Pancreas (tissue), 10 donors: ENCODE data around the gene SMYD3. TPM values are rescaled to one million over a fixed set of nuclear protein-coding genes. Genes with fewer than 3 reads are reported as not detected.
"Not testable (repeated sequence)": the region's sequence is repeated elsewhere in the genome, so short reads cannot be mapped to it uniquely, and the experiment has no call there.

ENCODE experiments used
- ATAC-seq, 4 donors: fragments of 200-7000 bp; cut with Tn5 transposase; one replicate each; pipeline versions ENCODE4 v1.8.0 to v1.9.1; 2020; ENCODE audit warnings: mild to moderate bottlenecking in 4 of 4, moderate library complexity in 4 of 4
- DNase-seq, 6 donors: peaks; one replicate each; pipeline ENCODE4 v3.0.0-alpha.2; 2020
- FAIRE-seq: peaks from 2 replicates; lab custom pipeline; 2012; peaks lifted over from hg19 to GRCh38; lab: Jason Lieb, UNC
- H3K27ac ChIP-seq, 4 donors: fragments of 200-600 bp; sonication (generic); 1 replicate in 3 of 4; 2 replicates in 1 of 4; pipeline versions ENCODE4 v1.5.0 to v1.8.0; 2020
- H3K27me3 ChIP-seq, 4 donors: fragments of 200-600 bp; one replicate each; pipeline ENCODE4 v1.8.0; 2021
- H3K36me3 ChIP-seq, 3 donors: fragments of 200-600 bp; sonication (generic) in 1 of 3; one replicate each; pipeline versions ENCODE4 v1.5.0 to v1.8.0; 2020 to 2021
- H3K4me1 ChIP-seq, 3 donors: fragments of 200-600 bp; one replicate each; pipeline ENCODE4 v1.8.0; 2021
- H3K4me3 ChIP-seq, 4 donors: fragments of 200-600 bp; sonication (generic) in 2 of 4; one replicate each; pipeline versions ENCODE4 v1.5.0 to v1.8.0; 2020 to 2021
- H3K9me3 ChIP-seq, 4 donors: fragments of 200-600 bp; one replicate each; pipeline ENCODE4 v1.8.0; 2021
- WGBS, 2 donors: extraction: QIAGEN DNeasy Blood & Tissue Kit; methylation state at CpG; one replicate each; pipeline ENCODE4 v1.1.7; 2013; 5-methylcytosine and 5-hydroxymethylcytosine counted together
- intact Hi-C, 3 donors: fragments of 100-400 bp; cut with DNase I; formaldehyde crosslinking; loops; one replicate each; pipeline versions ENCODE4 v1.11.1 to v1.14.2; 2022
- polyA plus RNA-seq, 2 donors: library from polyadenylated mRNA; stranded (reverse); fragments of 200-250 nt; gene quantifications; one replicate each; pipeline ENCODE4 v1.2.3, GENCODE V29; 2013
- total RNA-seq, 6 donors: library from RNA; stranded (reverse); fragmentation: NEBNext Ultra II Directional in 4 of 6; extraction: Animal tissue kit (Norgen Biotek cat#: 25700) in 4 of 6; gene quantifications; one replicate each; pipeline versions ENCODE4 v1.2.1 to v1.2.4, GENCODE V29; 2021 to 2023
- TF ChIP-seq, protein P1 (sequence below), 4 donors: fragments of 200-600 bp; sonication (generic) in 3 of 4; IDR thresholded peaks; one replicate each; pipeline versions ENCODE4 v1.5.0 to v1.8.0; 2021; ENCODE audit warnings: antibody characterized with exemption in 4 of 4
- donor health status: healthy with polysubstance abuse.
- donor health status: DM: no; HTN: no; CAD: no; lungs with moderate emphysema.
- donor health status: DM: no; HTN: no; CAD: no.
- donor health status: control.
- donor health status: control.
- donor health status: Bipolar disorder and iron deficiency.
- donor health status: DM: yes; HTN: yes; CAD: no.
- donor health status: DM: no; HTN: no; CAD: no.
- donor health status: DM: no; HTN: no; CAD: no.
- donor health status: DM: yes; HTN: yes; CAD: no.

The SMYD3 gene
- total and polyA plus RNA-seq, 8 donors: 4.6 to 10.5 (median 6.7) TPM

DNA sequence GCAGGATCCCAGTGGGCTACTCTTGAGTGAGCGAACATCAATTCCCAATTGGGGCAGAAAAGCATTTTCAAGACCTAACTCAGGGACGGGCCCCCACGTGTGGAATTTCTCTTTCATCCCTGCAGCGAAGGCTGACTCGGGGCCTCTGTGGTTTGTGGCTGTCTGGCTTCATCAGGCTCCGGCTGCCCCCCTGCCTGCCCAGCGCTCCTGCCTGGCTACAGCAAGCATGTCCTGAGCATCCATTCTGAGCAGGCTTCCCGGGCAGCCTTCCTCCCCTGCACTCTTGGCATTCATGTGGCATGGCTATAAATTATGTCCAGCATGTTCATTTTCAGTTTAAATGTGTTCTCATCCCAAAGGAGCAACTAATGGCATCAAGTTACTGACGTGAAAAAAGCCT, 764.2 kb downstream of the SMYD3 start:
- WGBS, 2 donors: 67 to 74% methylated on average over 9 of the region's 9 CpGs
- intact Hi-C loops: no loop called here
- H3K27ac ChIP-seq: no peak overlapping the region
- TF ChIP-seq, protein P1, sequence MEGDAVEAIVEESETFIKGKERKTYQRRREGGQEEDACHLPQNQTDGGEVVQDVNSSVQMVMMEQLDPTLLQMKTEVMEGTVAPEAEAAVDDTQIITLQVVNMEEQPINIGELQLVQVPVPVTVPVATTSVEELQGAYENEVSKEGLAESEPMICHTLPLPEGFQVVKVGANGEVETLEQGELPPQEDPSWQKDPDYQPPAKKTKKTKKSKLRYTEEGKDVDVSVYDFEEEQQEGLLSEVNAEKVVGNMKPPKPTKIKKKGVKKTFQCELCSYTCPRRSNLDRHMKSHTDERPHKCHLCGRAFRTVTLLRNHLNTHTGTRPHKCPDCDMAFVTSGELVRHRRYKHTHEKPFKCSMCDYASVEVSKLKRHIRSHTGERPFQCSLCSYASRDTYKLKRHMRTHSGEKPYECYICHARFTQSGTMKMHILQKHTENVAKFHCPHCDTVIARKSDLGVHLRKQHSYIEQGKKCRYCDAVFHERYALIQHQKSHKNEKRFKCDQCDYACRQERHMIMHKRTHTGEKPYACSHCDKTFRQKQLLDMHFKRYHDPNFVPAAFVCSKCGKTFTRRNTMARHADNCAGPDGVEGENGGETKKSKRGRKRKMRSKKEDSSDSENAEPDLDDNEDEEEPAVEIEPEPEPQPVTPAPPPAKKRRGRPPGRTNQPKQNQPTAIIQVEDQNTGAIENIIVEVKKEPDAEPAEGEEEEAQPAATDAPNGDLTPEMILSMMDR (IDR thresholded peaks at IDR 0.05): no peak
- H3K36me3 ChIP-seq: no peaks in the 10 kb centered on the region
- ATAC-seq (no peak), DNase-seq (no peak), FAIRE-seq (no peak)
- no peaks in the 10 kb centered on the region for H3K4me1 ChIP-seq
- H3K9me3 ChIP-seq: no peaks in the 10 kb centered on the region
- no peaks in the 10 kb centered on the region for H3K27me3 ChIP-seq
- H3K4me3 ChIP-seq: no peak overlapping the region

DNA sequence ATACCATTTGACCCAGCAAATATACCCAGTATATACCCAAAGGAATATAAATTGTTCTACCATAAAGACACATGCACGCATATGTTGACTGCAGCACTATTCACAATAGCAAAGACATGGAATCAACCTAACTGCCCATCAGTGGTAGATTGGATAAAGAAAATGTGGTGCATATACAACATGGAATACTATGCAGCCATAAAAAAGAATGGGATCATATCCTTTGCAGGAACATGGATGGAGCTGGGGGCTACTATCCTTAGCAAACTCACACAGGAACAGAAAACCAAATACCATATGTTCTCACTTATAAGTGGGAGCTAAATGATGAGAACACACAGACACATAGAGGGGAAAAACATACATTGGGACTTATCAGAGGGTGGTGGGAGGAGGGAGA, 766.7 kb downstream of the SMYD3 start:
- intact Hi-C loops, H3K4me3 ChIP-seq, ATAC-seq, DNase-seq, H3K36me3 ChIP-seq, FAIRE-seq, H3K4me1 ChIP-seq, H3K9me3 ChIP-seq, H3K27me3 ChIP-seq, H3K27ac ChIP-seq: not testable (repeated sequence)
- 85 to 95% methylated on average over 1 of the region's 1 CpG for WGBS, 2 donors

DNA sequence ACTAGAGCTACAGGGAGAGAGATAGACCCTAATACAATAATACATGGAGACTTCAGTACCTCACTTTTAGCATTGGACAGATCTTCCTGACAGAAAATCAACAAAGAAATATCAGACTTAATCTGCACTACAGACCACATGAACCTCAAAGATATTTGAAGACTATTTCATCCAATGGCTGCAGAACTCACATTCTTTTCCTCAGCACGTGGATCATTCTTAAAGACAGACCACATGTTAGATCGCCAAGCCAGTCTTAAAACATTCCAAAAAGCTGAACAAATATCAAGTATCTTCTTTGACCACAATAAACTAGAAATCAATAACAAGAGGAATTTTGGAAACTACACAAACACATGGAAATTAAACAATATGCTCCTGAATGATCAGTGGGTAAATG, 776.3 kb downstream of the SMYD3 start:
- FAIRE-seq: no peak
- no peak for ATAC-seq
- Histone ChIP-seq H3K27me3 (no peaks in the 10 kb centered on the region), H3K4me3 (no peak overlapping the region), H3K9me3 (no peaks in the 10 kb centered on the region), H3K36me3 (no peaks in the 10 kb centered on the region), H3K4me1 (no peaks in the 10 kb centered on the region), H3K27ac (no peak overlapping the region)
- intact Hi-C loops: no loop called here
- WGBS, 2 donors: 70 to 81% methylated on average over 2 of the region's 2 CpGs
- TF ChIP-seq, protein P1 (IDR thresholded peaks at IDR 0.05): no peak
- no peak for DNase-seq

DNA sequence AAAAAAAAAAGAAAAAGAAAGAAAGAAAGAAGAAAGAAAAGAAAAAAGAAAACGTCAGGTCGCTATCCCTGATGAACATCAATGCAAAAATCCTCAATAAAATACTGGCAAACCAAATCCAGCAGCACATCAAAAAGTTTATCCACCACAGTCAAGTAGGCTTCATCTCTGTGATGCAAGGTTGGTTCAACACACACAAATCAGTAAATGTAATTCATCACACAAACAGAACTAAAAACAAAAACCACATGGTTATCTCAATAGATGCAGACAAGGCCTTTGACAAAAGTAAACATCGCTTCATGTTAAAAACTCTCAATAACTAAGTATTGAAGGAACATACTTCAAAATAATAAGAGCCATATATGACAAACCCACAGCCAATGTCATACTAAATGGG, 779.0 kb downstream of the SMYD3 start:
- H3K27ac ChIP-seq, H3K36me3 ChIP-seq, FAIRE-seq, H3K4me1 ChIP-seq, H3K9me3 ChIP-seq, H3K4me3 ChIP-seq, intact Hi-C loops, ATAC-seq, DNase-seq, H3K27me3 ChIP-seq: not testable (repeated sequence)
- 85 to 94% methylated on average over 3 of the region's 3 CpGs for WGBS, 2 donors

DNA sequence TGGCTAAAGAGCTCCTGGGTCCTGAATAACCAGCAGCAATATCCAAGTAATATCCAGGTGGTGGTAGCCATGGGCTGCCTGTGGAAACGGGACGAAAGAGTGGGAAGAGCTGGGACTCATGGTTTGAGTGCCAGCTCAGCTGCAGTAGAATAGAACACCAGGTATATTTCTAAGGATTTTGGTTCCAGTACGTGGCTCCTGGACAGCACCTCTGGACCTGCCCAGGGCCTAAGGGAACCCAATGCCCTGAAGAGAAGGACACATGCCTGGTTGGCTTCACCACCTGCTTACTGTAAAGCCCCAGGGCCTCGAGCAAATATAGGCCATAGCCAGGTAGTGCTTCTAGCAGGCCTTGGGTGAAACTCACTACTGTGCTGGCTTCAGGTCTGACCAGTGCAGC, 785.6 kb downstream of the SMYD3 start:
- intact Hi-C loops: no loop called here
- Histone ChIP-seq H3K9me3 (no peaks in the 10 kb centered on the region), H3K4me3 (no peak overlapping the region), H3K36me3 (no peaks in the 10 kb centered on the region), H3K27ac (no peak overlapping the region), H3K27me3 (no peaks in the 10 kb centered on the region), H3K4me1 (no peaks in the 10 kb centered on the region)
- FAIRE-seq (no peak), ATAC-seq (no peak), DNase-seq (no peak)
- WGBS, 2 donors: 70 to 73% methylated on average over 4 of the region's 4 CpGs
- TF ChIP-seq, protein P1 (IDR thresholded peaks at IDR 0.05): no peak

DNA sequence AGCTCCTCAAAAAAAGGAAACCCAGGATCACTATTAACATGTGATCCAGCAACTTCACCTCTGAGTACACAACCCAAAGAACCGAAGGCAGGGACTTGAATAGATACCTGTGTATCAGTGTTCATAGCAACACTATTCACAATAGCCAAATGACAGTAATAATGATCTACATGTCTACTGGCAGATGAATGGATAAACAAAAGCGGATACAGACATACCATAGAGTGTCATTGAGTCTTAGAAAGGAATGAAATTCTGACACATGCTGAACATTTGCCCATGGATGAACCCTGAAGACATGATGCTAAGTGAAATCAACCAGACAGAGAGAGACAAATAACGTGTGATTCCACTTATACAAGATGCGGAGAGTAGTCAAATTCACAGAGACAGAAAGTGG, 788.1 kb downstream of the SMYD3 start:
- intact Hi-C loops: no loop called here
- Histone ChIP-seq H3K4me1 (no peaks in the 10 kb centered on the region), H3K36me3 (no peaks in the 10 kb centered on the region), H3K9me3 (no peaks in the 10 kb centered on the region), H3K27ac (no peak overlapping the region), H3K4me3 (no peak overlapping the region), H3K27me3 (no peaks in the 10 kb centered on the region)
- WGBS, 2 donors: 84 to 87% methylated on average over 4 of the region's 4 CpGs
- FAIRE-seq (no peak), DNase-seq (no peak), ATAC-seq (no peak)
- TF ChIP-seq, protein P1 (IDR thresholded peaks at IDR 0.05): no peak
